GM18520 (cell line): ENCODE results near the gene EYS.
A peak's percentile ranks its signal among the peaks of the same experiment; 100 is the strongest.
"Not testable (repeated sequence)": the region's sequence is repeated elsewhere in the genome, so short reads cannot be mapped to it uniquely, and the experiment has no call there.

Source experiments
- ATAC-seq: cut with Tn5 transposase; IDR thresholded peaks from one replicate; pipeline ENCODE4 v1.9.1; 2021; ENCODE audit not compliant: unreplicated experiment

Gene EYS

GRCh38 chr6:63935732-63936131, 1771.3 kb downstream of the EYS start:
- ATAC-seq: no peak

- not testable (repeated sequence) for ATAC-seq
Observed at GRCh38 chr6:63933948-63934347, 1773.1 kb downstream of the EYS start.

GRCh38 chr6:63930848-63931247, 1776.2 kb downstream of the EYS start:
- ATAC-seq: no peak

DNA sequence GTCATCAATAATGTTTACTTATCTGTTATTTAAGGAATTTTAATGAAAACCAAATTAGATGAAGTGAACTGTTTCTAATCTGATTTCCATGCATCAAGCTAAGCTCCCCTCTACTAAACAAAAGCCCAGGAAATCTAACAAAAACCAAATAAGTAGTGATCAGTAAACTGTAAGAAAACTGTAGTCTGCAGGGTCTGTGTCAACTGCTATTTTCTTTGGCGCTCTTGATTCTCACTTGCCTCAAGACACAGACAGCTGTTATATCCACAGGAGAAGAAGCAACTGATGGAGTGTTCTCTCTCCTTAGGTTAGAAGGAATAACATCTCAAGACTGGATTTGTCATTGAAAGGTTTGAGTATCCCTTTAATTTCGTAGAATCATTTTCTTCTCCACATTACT, 1777.9 kb downstream of the EYS start:
- ATAC-seq: no peak

DNA sequence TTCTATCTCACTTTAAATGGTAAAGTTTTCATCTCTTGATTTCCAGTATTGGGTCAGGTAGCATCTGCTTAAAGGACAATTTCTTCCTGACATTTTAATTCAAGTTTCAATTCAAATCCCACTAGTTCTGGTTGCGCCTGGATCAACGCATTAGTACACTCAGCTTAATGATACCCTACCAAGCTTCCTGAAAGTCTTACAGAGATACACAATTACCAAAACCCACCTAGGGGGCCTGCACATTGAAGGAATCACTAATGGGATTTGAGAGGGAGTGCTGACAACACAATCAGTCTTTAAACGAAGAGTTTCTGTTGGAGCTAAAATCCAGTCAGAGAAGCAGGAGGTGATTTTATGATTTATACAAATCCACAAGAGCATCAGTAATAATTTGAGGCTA, 1778.4 kb downstream of the EYS start:
- ATAC-seq: no peak

DNA sequence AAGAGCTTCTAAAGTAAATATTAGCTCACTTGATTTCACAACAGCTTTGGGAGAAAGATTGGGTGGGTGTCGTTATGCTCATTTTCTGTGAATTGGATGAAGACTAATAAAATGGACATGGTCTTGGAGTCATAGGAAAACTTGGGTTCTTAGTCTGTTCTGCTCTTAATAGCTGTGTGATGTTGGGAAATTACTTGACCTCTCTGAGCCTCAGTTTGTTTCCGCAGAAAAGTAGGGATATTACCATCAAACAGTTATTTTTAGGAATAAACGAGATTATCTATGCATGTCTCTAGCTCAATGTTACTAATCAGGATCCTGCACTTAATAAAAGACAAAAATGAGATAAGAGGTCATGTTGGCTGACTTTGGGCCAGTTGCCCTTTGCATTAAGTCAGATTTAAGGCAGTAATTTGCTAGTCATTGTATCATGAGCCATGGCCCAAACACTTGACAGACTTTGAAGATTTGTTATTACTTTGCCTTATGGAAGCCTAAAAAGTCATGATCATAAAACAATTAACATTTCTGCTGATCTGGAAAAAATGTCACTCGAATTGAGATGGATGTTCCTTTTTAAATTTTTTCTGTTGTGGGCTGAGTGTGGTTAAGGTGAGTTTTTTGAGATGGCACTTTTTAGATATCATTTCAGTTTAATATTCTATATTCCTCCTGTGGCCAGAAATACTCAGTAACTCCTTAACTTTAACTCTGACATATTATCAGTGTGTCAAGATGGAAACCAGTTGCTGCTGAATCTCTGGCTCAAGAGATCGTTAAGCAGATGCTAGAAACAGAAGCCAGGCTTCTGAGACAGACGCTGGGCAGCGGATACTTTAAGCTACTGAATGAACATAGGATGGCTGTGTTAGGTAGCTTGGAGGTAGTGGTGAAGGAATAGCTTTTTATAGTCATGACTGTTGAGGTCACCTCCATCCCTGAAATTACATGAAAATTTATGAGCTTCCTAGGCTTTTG, 1779.8 kb downstream of the EYS start:
- no peak for ATAC-seq

DNA sequence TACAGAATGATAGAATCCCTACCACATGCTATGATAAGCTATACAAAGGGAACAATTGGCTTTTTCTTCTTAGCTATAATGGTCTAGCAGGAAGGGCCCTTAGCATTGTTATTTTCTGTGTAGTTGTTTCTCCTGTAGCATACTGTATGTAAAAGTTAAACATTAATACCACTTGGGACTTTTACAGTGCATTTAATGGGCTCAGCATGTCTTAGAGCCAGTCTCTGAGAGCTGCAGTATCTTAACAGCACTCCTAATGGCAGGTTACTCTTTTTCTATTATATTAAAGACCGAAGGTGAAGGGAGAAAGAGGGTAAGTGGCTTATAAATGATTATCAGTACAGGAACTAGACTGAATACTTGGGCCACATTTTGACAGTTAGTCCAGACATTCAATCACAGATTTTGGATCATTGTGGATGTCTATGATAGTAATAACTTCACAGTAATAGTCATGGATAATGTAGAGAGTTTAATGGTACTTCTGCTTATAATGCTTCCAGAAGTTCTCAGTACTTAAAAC, 1780.7 kb downstream of the EYS start:
- ATAC-seq: no peak

DNA sequence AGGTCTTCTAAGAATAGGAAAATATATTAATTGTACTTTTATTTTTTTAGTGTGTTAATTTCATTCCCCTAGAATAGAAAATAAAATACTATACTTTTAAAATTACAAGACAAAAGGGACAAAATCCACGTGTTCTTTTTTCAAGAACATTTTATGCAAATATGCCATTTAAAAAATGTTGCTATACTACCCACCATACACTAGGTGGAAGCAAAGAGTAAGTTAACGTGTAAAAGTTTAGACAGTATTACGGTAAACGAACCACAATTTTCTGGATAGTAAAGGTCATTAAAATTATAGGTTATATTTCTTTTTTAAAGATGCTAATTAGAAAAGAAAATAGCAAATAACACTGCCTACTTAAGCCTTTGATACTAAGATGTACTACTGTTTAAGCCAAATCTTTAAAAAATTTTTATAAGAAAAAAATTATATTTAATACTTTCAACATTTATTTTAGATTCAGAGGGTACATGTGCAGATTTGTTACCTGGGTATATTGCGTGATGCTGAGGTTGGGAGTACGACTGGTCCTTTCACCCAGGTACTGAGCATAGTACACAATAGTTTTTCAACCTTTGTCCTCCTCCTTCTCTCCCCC, 1783.8 kb downstream of the EYS start:
- ATAC-seq: peak; percentile 81

DNA sequence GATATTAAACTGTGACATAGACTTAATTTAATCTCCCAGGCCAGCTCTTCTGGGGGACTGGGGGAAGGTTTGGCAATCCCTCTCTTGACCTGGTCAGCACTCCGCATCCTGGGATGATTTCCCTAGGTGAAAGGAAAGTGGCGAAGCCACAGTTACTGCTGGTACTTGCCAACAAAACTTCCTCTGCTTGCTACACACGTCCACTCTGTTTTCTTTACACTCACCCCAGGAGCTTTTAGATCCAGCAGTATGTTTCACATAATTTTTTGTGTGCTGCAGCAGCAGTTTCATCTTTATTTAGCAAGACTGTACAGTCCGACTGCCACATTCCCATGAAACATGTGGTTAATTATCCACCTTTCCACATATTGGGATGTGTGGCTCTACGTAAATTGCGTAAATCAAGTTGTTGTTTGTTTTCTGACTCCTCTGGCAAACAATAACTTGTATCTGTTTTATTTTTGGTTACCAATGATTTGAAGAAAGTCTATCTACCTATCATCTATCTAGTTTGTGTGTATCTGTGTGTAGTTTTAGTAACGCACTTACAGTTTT, 1787.4 kb downstream of the EYS start:
- no peak for ATAC-seq

- ATAC-seq: no peak
Observed at GRCh38 chr6:63912887-63913286, 1794.1 kb downstream of the EYS start.

DNA sequence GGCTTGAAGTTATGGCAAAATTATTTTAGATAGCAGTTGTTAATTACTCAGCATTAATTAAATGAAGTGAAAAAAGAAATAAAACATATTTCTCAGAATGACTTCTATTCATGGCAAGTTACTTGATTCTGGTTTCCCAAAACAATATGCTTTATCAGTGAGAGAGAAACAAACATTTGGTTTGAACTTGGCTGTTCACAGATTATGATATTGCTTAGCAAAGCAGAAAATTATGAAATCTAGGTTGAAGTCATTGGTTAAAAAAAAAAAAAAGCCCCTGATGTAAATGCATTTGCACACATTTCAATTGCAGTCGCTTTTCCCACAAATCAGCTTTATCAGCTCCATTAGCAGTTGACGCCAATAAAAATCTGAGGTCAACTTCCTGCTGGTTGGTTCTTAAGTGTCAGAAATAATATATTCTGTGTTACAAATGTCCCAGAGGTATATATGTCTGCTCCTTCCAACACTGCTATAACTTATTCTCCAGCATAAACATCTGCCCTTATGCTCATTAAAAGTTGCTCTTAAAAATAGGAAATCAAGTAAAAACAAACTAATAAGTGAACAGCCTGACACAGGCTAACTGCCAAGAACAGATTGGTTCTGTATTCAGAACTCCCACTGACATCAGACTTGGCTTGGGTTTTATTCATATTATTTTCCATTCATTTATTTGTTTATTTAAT, 1796.0 kb downstream of the EYS start:
- no peak for ATAC-seq

GRCh38 chr6:63904650-63905248, 1802.3 kb downstream of the EYS start:
- no peak for ATAC-seq

DNA sequence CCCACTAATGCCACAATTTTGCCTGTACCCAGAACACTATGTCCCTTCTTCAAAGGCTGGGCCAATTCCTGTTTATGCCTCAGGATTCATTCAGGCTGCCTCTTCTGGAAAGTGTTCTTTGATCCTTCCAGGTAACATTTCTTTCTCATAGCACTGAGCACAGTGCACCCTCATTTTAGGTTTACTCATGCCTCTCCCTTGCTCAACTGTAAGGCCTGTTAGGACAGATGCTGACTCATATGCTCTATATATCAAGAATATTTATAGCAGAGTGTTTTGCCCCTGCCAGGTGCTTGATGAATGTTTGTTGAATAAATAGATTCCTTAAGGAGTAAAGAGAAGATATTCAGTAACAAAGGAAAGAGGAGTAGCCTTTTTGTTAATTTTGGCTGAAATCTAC, 1807.5 kb downstream of the EYS start:
- ATAC-seq: no peak

DNA sequence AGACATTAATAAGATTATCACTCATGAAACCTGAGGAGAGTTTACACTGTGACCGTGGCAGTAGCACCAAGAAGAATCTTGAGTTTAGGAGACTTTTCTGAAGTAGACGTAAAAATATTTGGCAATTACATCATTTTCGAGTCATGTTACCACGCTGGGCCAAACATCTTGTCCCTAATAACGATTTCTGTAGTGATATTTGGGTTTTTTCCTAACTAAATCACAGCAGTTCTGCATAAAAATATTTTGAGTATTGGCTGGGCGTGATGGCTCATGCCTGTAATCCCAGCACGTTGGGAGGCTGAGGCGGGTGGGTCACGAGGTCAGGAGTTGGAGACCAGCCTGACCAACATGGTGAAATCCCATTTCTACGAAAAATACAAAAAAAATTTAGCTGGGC, 1809.1 kb downstream of the EYS start:
- ATAC-seq: no peak

- ATAC-seq: no peak
Observed at GRCh38 chr6:63897459-63897858, 1809.6 kb downstream of the EYS start.

DNA sequence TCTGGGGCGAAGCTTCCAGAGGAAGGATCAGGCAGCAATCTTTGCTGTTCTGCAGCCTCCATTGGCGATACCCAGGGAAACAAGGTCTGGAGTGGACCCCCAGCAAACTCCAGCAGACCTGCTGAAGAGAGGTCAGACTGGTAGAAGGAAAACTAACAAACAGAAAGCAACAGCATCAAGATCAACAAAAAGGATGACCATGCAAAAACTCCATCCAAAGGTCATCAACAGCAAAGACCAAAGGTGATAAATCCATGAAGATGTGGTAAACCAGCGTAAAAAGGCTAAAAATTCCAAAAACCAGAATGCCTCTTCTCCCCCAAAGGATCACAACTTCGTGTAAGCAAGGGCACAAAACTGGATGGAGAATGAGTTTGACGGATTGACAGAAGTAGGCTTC, 1818.6 kb downstream of the EYS start:
- ATAC-seq: no peak

GRCh38 chr6:63887804-63888203, 1819.2 kb downstream of the EYS start:
- ATAC-seq: not testable (repeated sequence)

DNA sequence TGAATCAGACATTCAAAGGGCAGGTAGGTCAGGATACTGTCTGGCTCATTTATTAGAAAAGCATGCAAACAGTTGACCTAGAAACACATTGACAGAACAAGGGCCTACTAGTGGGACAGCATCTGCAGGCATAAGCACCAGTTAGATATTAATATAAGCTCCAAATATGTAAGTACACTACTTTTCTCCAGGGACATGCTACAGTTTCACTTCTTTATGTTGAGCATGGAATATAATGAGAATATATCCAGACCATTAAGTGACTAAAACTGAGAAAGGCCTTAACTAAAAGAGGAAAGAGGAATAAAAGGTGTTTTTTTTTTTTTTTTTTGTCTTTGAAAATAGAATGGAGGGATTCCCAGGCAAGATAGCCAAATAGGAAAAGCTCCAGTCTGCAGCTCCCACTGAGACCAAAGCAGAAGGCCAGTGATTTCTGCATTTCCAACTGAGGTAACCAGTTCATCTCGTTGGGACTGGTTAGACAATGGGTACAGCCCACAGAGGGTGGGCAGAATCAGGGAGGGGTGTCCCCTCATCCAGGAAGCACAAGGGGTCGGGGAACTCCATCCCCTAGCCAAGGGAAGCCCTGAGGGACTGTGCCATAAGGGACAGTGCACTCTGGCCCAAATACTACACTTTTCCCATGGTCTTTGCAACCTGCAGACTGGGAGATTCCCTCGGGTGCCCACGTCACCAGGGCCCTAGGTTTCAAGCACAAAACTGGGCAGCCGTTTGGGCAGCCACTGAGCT, 1819.8 kb downstream of the EYS start:
- ATAC-seq: no peak

- no peak for ATAC-seq
Observed at GRCh38 chr6:63886341-63886740, 1820.7 kb downstream of the EYS start.

DNA sequence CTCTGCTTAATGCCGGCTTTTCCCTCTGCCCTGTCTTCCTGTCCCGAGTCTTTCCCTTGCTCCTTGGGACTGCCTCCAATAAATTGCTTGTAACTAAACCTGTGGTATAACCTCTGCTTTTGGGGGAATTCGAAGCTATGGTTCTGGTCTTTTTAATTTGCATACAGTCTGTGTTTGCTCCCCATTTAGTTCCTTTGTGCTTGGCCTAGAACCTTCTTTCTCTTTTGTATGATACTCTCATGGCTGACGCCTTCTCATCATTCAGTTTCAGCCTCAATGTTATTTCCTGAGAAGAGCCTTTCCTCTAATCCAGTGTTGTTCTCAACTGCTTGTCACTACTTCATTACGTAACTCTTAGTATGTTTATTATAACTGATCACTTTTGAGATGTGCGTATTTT, 1823.4 kb downstream of the EYS start:
- peak; percentile 71 for ATAC-seq
